Dedifferentiated amniotic fluid mesenchymal stem cell (primary cell): ENCODE data around the gene KLHL21.

ENCODE experiments used
- DNase-seq: peaks from one replicate; pipeline ENCODE4 v3.0.0-alpha.2; 2016; ENCODE audit errors: extremely low spot score

The KLHL21 gene

DNA sequence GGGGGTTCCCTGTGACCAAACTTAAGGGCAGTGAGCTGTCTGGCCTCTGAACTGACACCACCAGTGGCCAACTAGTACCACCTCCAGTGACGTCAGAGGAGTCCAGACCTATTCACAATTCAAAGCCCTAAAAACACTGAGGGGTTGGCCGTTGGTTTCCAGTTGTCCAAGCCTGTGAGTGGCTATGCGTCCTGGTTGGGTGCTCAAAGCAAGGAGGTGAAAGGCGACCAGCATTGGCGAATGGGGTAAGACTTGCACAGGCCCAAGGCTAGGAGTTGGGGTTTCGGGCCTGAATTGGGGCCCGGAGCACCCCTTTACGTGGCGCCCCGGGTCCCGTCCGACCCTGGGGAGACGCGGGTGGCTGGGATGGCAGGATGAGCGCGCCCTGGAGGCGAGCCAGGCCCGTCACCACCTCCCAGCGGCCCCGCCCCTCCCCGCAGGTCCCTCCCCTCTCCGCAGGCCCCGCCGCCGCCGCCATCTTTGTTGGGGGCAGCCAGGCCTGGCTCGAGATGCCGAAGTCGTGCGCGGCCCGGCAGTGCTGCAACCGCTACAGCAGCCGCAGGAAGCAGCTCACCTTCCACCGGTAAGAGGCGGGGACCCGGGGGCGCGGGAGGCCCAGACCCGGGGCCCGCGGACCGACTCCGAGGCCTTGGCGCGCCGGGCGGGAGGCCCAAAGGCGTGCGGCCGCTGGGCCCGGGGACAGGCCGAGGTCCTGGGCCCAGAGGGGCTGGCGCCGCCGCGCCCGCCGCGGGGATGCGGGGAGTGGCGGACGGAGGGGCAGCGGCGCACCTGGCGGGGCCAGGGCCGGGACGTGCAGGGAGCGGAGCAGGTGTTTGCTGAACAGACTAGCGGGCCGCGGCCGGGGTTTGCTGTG, 22.3 kb upstream of the KLHL21 start, which contains the start of gene THAP3:
Gene THAP3, plus strand, starts transcription at position 159 of the 874 bp plus-strand sequence. Its CDS starts 351 bp downstream, at position 510.
- peak; percentile 71 for DNase-seq

DNA sequence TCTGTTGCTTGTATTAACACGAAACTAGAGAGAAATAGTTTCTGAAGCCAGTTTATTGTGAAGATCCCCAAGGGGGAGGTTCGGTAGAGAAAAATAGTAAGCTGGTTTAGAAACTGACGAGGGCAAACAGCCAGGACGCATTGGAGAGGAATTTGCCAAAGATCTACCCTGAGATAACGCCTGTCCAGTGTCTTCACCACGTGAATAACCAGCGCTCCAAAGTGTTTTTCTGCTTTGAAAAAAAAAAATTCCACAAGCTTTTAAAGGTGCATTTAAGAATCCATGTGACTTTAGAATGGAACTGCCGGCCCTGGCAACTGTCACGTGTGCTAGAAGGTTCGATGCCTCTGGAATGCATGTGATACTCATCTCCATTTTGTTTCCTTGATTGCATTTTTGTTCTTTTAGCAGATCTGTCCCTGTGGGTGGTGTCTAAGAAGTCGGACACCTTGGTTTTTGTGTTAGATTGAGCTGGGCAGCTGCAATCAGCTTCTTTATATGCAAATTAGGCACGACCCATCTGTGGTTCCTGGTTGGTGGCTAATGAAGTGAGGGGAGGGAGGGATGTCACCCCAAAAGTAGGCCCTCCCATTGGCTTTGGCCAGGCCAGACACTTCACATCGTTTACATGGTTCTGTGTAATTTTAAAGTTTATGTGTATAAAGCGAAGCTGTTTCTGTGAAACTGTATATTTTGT, 20.7 kb upstream of the KLHL21 start:
- DNase-seq, result no peak

DNA sequence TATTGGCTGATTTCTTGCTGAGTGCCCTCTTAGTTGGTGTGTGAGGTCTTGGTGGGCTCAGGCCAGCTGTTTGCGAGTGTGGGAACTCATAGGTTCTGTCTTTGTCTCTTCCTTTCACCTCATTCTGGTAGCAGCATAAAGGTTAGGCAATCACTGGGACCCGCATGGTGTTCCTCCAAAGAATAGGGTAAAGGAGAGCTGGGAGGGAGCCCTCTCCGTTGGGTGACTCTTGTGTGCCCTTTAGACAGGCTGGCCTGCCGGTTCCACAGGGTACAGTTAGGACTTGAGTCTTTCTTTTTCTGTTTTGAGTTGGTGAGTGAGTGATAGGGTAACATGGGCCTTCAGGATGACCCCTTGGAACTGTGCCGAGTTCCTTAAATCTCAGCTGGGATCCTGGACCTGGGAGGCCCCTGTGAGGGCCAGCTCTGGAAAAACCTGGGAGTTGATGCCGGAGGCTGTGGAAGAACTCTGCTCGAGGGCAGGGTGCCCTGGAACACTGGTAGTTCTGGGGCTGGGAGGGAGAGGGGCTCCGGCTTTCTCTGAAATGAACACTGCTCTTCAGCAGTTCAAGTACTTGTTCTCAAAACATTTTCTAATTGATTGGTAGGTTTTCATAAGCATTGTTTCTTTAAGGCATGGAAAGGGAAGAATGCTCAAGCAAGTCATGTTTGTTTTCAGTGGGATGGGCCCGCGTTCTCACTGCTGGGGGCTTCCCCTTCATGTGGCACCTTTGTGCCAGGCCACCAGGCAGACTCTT, 19.9 kb upstream of the KLHL21 start:
- DNase-seq, result no peak

DNA sequence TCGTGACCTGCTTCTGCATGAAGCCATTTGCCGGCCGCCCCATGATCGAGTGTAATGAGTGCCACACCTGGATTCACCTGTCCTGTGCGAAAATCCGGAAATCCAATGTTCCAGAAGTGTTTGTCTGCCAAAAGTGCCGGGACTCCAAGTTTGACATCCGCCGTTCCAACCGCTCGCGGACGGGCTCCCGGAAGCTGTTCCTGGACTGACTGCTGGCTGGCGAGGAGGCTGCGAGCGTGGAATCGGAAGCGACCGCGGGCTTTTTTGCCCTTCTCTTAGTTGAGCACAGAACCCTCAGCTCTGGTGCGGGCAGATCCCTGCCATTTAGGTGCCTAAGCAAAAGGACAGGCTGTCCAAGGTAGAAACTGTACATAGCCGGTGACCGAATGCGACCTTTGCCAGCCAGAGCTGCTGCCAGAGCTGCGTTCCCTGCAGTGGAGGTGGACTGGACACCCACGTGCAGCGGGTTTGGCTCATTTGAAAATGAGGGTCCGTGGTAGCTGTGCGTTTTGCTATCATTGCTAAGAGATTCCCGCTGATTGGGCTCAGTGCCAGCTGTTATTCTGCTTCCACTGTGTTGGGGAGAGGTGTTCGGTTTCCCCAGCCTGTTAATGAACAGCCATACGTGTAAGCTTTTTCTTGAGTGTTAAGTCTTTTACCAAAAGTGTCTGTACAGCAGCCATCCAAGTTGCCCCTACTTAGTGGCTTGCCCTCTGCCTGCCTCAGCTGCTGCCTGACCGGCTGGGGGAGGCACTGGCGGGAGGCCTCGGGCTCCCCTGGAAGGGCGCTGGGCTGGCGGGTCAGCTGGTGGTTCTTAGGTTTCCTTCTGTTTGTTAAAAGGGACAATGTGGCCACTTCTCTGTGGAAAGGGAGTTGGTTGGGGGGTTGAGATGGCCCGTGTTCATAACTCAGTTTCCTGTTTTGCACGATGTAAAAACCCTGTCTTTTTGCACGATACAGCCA, 19.0 kb upstream of the KLHL21 start:
- no peak for DNase-seq

DNA sequence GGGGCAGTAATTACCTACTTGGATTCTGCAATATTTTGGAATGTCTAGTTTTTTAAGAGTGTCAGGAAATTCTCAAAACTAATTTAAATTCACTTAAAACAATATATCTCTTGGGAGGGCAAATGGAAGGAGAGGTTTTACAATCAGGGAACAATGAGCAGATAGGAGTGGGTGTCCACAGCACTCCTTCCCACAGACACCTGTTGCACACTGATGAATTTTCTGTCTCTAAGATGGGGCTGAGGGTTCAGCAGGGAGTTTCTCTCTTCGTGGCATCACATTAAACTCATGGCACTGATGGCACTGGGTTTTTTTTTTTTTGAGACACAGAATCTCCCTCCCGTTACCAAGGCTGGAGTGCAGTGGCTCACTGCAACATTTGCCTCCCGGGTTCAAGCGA, 16.4 kb upstream of the KLHL21 start:
- DNase-seq, result no peak

DNA sequence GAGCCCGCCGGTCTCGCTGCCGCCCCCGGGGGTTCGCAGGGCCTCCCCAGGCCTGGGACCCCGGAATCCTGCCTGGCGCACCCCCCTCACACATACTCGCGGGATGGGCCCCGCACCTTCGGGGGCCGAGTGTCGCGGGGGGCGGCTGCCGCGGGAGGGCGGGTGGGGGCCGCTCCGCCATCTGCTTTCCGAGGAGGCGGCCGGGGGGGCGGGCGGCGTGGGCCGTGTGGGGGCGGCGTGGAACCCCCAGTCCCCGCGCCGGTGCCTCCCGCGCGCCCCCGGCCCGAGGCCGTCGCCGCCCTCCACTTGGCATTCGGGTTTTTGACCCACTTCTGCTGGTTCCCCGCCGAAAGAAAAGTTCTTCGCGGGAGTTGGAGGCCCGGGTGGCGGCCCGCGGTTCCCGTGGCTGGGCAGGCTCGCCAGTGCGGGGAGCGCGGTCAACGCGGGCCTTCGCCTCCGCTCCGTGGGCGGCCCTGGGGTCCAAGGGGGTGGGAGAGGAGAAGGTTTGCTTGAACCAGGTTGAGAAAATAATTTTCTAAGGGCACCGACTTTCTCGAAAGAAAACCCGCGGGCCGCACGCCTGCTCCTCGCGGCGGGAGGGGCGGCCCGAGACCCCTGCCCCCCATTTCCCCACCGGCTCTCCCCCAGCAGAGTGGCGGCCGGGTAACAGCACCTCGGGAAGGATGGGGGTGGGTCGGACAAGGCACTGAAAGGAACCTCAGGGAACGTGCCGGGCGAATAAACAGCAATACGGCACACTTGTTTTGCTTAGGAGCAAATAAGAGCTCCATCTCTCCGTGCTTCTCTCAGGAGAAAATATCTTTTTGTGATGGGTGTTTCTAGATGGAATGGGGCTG, 12.5 kb upstream of the KLHL21 start:
- no peak for DNase-seq

DNA sequence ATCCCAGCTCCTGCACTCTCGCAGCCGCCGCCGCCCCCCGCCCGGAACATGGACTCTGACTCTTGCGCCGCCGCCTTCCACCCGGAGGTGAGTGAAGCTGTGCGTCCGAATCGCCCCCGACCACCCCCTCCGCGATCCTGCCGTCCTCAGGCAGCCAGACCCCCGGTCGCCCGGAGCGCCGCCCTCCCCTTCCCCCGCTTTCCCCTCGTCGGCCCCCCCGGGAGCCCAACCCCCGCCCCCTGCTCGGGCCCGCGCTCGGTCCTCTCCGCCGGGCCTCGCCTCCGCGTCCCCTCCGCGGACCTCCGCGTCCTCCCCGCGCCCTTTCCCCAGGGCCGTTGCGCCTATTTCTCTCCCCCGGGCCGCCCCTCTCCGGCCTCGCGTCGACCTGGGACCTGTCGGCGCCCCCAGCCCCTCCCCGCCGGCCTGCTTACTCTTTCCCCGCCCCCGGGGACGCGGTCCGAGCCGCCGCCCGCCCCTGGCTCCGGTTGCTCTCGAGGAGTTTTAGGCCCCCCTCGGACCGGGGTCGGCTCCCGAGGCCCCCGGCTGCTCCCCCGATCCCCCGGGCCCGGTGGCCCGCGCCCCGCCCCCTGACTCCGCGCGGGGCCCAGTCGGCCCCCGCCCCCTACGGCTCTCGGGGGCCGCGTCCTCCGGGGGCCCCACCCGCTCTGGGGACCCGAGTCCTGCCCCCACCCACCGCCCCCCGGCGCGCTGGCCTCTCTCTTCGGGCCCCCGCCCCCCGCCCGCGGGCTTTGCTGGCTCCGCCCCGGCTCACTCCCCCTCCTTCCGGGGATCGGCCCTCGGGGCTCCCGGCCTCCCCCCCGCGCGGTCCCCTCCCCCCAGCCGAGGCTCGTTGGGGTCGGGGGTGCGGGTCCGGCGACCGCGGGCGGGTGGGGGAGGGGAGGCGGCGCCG, 11.6 kb upstream of the KLHL21 start:
- no peak for DNase-seq

DNA sequence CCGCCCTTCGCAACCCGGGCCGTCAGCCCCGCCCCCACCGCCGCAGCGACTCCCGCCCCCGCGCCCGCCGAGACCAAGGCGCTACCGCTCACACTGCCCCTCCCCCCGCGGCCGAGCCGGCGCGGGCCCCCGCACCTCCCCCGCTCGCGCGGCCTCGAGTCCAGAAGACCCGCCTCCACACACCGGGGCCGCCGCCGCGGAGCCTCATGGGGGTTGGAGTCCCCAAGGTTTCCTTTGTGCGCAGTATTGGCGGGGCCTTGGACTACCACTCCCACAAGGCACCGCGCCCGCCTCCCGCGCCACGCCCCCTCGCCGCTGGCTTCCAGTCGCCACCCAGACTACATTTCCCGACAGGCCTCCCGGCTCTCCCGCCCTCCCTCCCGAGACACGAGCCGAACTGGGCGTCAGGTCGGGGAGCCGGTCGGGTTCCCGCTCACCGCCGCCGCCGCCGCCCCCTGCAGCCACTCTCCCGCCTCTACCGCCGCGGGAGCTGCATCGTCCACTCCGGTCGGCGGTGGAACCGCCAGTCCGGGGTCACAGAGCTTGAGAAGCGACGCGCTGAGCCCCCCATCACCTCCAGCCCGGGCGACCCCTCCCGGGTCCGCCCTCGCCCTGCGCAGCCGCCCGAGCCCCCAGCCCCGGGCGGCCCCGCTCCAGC, 10.8 kb upstream of the KLHL21 start, which contains the start of gene PHF13:
Gene PHF13, plus strand, starts transcription at position 371 of the 658 bp plus-strand sequence. CDS start 336 bp downstream, outside the sequence.
- DNase-seq, result peak; percentile 97

DNA sequence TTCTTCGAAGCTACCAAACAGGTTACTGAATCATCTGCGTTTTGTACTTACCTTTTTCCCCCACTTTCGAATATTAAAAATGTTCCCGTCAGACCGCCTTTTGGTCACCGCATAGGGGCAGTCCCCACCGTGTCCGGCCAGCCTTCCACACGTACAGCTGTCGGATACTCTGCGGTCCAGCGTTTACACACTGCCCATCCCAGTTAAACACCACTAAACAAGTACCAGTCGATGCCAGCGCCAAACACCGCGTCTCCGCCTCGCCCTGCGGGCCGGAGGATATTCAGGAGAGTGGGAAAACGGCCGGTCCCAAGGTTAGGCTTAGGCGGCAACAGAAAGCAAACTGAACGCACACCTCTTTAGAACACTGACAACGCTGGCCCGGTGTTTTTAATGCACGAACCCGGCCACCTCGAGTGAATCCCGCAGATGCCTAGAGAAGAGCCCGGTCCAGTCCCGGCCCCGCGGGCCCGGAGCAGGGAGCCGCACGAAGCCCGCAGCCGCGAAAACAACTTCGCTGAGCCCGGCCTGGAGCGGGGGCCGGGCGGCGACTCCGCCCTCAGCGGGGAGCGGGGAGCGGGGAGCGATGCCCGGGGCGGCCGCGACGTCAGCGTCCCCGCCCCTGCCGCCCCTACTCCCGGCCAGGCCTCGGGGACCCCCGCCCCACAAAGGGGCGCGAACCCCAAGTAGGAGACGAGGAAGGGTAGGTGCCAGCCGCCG, 10.1 kb upstream of the KLHL21 start:
- DNase-seq, result no peak

DNA sequence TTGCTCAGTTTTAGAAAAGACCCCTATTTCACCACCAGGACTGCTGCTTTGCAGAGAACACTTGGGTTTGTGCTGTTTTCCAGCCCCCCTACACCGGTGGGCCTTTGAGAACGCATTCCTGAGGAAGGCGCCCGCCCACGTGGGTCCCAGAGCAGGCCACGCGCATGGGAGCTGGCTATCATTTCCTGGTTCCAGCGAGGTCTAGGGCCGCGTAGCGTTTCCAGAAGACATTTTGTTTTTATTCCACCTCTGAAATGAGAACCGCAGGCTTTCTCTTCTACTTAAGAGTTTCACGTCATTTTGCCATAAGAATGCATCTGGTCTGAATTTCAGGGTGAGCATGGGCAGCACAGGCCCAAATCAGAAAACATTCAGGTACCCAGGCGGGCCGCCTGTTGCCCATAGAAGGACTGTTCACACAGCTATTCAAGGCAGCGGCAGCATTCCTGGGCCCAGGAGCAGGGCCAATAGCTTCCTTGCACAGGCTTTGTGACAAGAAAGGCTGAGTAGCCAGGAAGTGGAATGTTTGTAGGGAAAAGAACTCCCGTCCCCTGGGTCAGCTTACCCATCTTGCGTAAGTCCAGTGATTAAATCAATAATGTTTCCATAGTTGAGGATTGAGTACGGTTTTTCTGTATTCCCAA, 1.4 kb upstream of the KLHL21 start:
- no peak for DNase-seq

DNA sequence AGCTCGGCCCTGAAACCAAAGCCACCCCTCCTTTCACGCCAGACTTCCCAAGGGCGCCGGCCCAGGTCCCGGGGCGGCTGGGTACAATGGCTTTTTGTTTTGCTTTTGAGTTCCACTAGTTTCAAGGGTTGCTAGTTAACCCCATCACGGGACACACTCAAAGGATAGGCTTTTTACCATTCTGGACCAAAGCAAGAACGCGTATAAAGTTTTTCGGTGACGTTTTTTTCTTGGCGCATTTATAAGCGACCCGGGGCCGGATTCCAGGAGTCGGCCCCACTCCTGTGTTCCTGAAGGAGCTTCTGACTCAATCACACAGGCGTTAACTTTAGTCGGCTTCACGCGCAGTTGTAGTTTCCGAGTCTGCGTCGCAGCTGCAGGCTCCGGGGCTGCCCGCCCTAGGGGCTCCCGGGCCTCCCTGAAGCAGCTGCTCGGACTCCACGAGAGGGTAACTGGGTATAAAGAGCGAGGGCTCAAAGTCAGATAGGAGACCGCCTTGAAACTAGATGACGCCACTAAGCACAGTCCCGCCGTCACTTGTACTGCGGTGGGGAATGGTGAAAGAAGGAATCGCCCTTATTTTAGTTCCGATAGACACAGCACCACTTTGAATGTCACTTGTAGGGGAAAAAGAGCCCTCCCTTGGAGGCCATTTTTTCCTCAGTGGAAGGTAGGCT, 707 bp upstream of the KLHL21 start:
- DNase-seq, result no peak

DNA sequence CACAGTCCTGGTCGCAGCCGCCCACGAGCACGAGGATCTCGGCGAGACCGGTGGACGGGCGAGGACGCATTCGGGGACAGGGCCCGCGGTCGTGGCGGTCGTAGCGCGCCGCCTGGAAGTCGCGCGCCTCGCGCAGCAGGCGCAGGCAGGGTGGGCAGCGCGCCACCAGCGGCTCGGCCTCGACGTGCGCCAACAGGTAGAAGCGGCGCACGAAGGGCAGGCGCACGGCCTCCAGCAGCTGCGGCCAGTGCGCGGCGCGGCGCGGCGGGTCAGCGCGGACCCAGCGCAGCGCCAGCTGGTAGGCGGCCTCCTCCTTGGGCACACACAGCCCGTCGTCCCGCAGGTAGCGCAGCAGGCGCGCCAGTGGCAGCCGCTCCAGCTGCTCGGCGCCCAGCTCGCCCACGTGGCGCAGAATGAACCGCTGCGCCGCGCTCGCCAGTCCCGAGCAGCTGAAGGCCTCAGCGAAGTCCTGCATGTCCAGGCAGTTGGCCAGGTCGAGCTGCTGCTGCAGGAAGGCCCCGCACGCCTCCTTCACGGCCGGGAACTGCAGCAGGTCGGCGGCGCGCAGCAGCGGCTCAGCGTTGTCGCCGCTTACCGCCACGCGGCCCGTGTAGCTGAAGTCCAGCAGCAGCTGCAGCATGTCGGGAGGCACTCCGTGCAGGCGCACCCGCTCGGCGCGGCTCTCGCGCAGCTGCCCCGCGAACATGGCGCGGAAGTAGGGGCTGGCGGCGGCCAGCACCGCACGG, 573 bp downstream of the KLHL21 start:
- no peak for DNase-seq

DNA sequence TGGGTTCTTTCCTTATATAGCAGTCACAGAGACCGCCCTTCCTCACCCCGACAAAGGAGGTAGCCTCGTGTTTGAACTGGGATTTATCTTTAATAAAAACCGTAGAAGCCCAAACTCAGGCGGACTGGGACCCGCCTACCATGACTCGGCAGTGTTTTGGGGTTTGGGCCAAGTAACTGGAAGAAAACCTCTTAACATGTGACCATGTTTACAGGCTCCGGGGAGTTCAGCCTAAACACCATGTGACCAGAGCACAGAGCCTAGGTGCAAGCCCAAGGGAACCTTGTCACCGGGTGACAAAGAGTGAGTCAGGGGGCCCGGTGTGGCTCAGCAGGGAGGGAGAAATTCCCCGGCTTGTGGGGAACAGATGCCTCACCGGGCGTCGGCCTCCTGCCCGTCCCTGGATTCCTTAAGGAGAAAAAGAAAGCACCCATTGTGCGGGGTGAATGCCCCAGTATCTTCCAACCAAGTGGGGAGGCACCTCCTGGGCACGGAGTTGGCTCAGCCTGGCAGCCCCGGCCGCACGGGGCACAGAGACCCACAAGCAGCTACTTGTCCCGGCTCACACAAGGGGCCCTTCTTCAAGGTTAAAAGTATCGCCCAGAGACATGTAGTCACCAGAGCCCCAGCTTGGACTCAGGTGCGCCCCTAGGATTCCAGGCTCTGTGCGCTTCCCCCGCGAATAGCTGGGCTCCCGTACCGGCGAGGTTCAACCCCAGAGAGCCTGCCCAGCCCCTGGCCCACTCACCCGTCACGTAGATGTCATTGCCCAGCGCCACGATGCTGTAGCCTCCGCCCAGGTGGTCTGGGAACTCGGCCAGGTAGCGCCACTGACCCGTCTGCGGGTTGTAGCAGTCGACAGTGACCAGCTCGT, 1.4 kb downstream of the KLHL21 start:
- peak; percentile 88 for DNase-seq

DNA sequence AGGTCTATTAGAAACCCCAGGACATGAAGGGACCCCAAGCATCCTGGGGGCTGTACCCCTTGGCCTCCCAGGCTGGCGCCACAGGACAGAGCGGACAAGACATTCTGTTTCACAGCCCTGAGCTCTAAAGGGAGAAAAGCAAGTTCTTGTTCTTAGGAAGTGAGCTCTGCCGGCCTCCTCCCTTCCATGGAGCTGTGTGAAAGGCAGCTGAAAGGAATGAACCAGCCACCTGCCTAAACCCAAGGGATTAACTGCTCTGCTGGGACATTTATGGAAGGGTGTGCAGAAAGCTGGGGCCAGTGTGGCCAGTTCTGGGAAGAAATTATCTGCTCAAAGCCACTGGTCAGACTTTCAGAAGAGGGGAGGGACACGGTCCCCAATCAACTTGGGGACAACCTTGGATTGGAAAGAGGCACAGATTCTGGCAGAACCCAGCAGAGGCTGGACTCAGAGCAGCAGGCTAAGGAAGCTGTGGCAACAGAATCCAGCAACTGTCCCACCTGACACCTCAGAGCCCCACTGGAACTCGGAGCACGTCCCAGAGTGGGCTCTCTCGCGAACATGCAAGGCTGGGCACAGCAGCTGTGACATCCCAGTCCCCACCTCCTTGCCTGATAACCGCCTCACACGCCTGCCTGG, 2.1 kb downstream of the KLHL21 start:
- no peak for DNase-seq
